HepG2 (cell line): ENCODE results near the gene HNRNPUL1. TPM values are rescaled to one million over a fixed set of nuclear protein-coding genes. Genes with fewer than 3 reads are reported as not detected.

ENCODE experiments used
- AHR ChIP-seq: IDR thresholded peaks from 2 replicates; pipeline ENCODE4 v1.6.1; 2018; ENCODE audit warnings: missing genetic modification reagents, missing compliant biosample characterization
- CREB1 ChIP-seq, 2 experiments: fragments of 450-650 bp in 1 of 2; IDR thresholded peaks; 2 replicates each; pipeline ENCODE4 v1.6.1; 2016 to 2017; ENCODE audit warnings: control low read depth in 1 of 2, mild to moderate bottlenecking in 1 of 2, missing compliant biosample characterization in 1 of 2, missing genetic modification characterization in 1 of 2
- ERF ChIP-seq: IDR thresholded peaks from 2 replicates; pipeline ENCODE4 v1.6.1; 2018; ENCODE audit warnings: missing biosample characterization, missing genetic modification reagents
- FOXK2 ChIP-seq: fragments of 450-650 bp; IDR thresholded peaks from 2 replicates; pipeline ENCODE4 v1.6.1; 2016
- GATAD2A ChIP-seq: IDR thresholded peaks from 2 replicates; pipeline ENCODE4 v1.6.1; 2016
- GRHL1 ChIP-seq: sonication (generic); formaldehyde crosslinking; conservative IDR thresholded peaks from 2 replicates; pipeline ENCODE4 v1.8.0; 2022; ENCODE audit warnings: missing genetic modification reagents
- GTF2F1 ChIP-seq: fragments of 150-350 bp; IDR thresholded peaks from 2 replicates; pipeline ENCODE4 v1.6.1; 2014; ENCODE audit warnings: low read length
- HNRNPH1 ChIP-seq: fragments of 200-400 bp; formaldehyde crosslinking; optimal IDR thresholded peaks from 2 replicates; pipeline ENCODE3; 2017; ENCODE audit warnings: mild to moderate bottlenecking, low read depth, low read length
- KDM3A ChIP-seq: IDR thresholded peaks from 2 replicates; pipeline ENCODE4 v1.6.1; 2018; ENCODE audit warnings: low read depth, missing compliant biosample characterization
- KDM5A ChIP-seq: fragments of 200-600 bp; sonication (generic); IDR thresholded peaks from 2 replicates; pipeline ENCODE4 v1.7.0; 2018; ENCODE audit warnings: antibody characterized with exemption, mild to moderate bottlenecking, low read length, borderline replicate concordance
- KLF6 ChIP-seq: IDR thresholded peaks from 2 replicates; pipeline ENCODE4 v1.8.0; 2016; ENCODE audit warnings: missing biosample characterization, missing genetic modification reagents
- KMT2B ChIP-seq: IDR thresholded peaks from 2 replicates; pipeline ENCODE4 v1.6.1; 2016; ENCODE audit warnings: missing genetic modification reagents, missing compliant biosample characterization
- RAD21 ChIP-seq: fragments of 450-650 bp; formaldehyde crosslinking; IDR thresholded peaks from 2 replicates; pipeline ENCODE4 v1.5.0; 2020; ENCODE audit warnings: mild to moderate bottlenecking
- SAFB2 ChIP-seq: sonication (generic); formaldehyde crosslinking; IDR thresholded peaks from 2 replicates; pipeline ENCODE4 v1.5.1; 2020; ENCODE audit warnings: missing genetic modification reagents, low read depth, mild to moderate bottlenecking, borderline replicate concordance
- SMAD1 ChIP-seq: sonication (generic); formaldehyde crosslinking; IDR thresholded peaks from 2 replicates; pipeline ENCODE4 v1.4.0; 2020; ENCODE audit warnings: missing genetic modification reagents, low read depth, mild to moderate bottlenecking, borderline replicate concordance
- SP5 ChIP-seq: IDR thresholded peaks from 2 replicates; pipeline ENCODE4 v1.6.1; 2016; ENCODE audit warnings: low read depth, borderline replicate concordance
- SRSF1 ChIP-seq: fragments of 200-400 bp; formaldehyde crosslinking; optimal IDR thresholded peaks from 2 replicates; pipeline ENCODE3; 2017; ENCODE audit warnings: mild to moderate bottlenecking, low read depth, low read length, moderate library complexity
- ZNF180 ChIP-seq: sonication (generic); formaldehyde crosslinking; IDR thresholded peaks from 2 replicates; pipeline ENCODE4 v1.4.0; 2020; ENCODE audit warnings: low read depth, missing genetic modification reagents, borderline replicate concordance
- ZNF430 ChIP-seq: sonication (generic); formaldehyde crosslinking; IDR thresholded peaks from 2 replicates; pipeline ENCODE4 v1.9.0; 2021; ENCODE audit warnings: mild to moderate bottlenecking, missing genetic modification reagents
- ZNF512 ChIP-seq: sonication (generic); formaldehyde crosslinking; IDR thresholded peaks from 2 replicates; pipeline ENCODE4 v1.4.0; 2020; ENCODE audit warnings: mild to moderate bottlenecking, missing genetic modification reagents
- ZNF713 ChIP-seq: sonication (generic); formaldehyde crosslinking; IDR thresholded peaks from 2 replicates; pipeline ENCODE4 v1.4.0; 2020; ENCODE audit warnings: mild to moderate bottlenecking, missing genetic modification reagents
- ZNF850 ChIP-seq: sonication (generic); formaldehyde crosslinking; conservative IDR thresholded peaks from 2 replicates; pipeline ENCODE4 v1.9.0; 2021; ENCODE audit warnings: mild to moderate bottlenecking, missing genetic modification reagents
- polyA plus RNA-seq, 8 experiments: library from polyadenylated mRNA; depleted of rRNA in 3 of 8; stranded (reverse) in 7 of 8; unstranded in 1 of 8; fragments of >200 nt; fragmentation: Illumina TruSeq in 4 of 8; extraction: Trizol in 4 of 8; gene quantifications; 2 replicates each; pipeline versions ENCODE4 v1.2.1 to v1.2.3, GENCODE V29; 2011 to 2016; ENCODE audit warnings: low read depth in 4 of 8, missing spikeins in 1 of 8, mixed read lengths in 1 of 8; ENCODE audit not compliant: insufficient read depth in 1 of 8
- total RNA-seq, 5 experiments: library from RNA; depleted of rRNA; stranded (reverse); fragments of >200 nt; fragmentation: Illumina TruSeq; extraction: Trizol; gene quantifications; 2 replicates each; pipeline ENCODE4 v1.2.3, GENCODE V29; 2016; ENCODE audit warnings: low read depth in 1 of 5
- TF ChIP-seq, protein P1 (sequence below): IDR thresholded peaks from 2 replicates; pipeline ENCODE4 v1.6.1; 2016; ENCODE audit warnings: mild to moderate bottlenecking
- TF ChIP-seq, protein P2 (sequence below): sonication (generic); formaldehyde crosslinking; IDR thresholded peaks from 2 replicates; pipeline ENCODE4 v1.5.0; 2020; ENCODE audit warnings: mild to moderate bottlenecking, missing genetic modification reagents

HNRNPUL1 gene
- total and polyA plus RNA-seq, 2 of the 13 experiments (the other 11 are each of a cell fraction or from before 2014, with no cell fraction given): 30.9 to 81.7 TPM

GRCh38 chr19:41308450-41309179 lies 44.4 kb downstream of the HNRNPUL1 start (continued):
- no peak for TF ChIP-seq GRHL1 (CRISPR knock-in tag)
- no peak for TF ChIP-seq ZNF713 (CRISPR knock-in tag)
- peak; percentile 58 for TF ChIP-seq RAD21 (CRISPR knock-in tag)
- TF ChIP-seq CREB1 (IDR thresholded peaks at IDR 0.05): no peak
- TF ChIP-seq CREB1 (CRISPR knock-in tag; IDR thresholded peaks at IDR 0.05): no peak
- TF ChIP-seq GATAD2A (CRISPR knock-in tag): 0 out of 2 replicates have a peak, but pooled peaks have one; percentile 45
- TF ChIP-seq HNRNPH1: no peak
- no peak for TF ChIP-seq SRSF1
- TF ChIP-seq ZNF180 (CRISPR knock-in tag): no peak
- TF ChIP-seq, protein P1, sequence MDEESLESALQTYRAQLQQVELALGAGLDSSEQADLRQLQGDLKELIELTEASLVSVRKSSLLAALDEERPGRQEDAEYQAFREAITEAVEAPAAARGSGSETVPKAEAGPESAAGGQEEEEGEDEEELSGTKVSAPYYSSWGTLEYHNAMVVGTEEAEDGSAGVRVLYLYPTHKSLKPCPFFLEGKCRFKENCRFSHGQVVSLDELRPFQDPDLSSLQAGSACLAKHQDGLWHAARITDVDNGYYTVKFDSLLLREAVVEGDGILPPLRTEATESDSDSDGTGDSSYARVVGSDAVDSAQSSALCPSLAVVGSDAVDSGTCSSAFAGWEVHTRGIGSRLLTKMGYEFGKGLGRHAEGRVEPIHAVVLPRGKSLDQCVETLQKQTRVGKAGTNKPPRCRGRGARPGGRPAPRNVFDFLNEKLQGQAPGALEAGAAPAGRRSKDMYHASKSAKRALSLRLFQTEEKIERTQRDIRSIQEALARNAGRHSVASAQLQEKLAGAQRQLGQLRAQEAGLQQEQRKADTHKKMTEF: peak; percentile 34; the same call in 1 of the 2 replicates
- TF ChIP-seq ZNF512: no peak
- TF ChIP-seq KLF6 (CRISPR knock-in tag): no peak
- TF ChIP-seq ZNF430 (CRISPR knock-in tag): no peak
- no peak for TF ChIP-seq ZNF850 (CRISPR knock-in tag)
- TF ChIP-seq GTF2F1: no peak
- TF ChIP-seq KDM3A: no peak
- TF ChIP-seq KMT2B (CRISPR knock-in tag): no peak
- TF ChIP-seq, protein P2, sequence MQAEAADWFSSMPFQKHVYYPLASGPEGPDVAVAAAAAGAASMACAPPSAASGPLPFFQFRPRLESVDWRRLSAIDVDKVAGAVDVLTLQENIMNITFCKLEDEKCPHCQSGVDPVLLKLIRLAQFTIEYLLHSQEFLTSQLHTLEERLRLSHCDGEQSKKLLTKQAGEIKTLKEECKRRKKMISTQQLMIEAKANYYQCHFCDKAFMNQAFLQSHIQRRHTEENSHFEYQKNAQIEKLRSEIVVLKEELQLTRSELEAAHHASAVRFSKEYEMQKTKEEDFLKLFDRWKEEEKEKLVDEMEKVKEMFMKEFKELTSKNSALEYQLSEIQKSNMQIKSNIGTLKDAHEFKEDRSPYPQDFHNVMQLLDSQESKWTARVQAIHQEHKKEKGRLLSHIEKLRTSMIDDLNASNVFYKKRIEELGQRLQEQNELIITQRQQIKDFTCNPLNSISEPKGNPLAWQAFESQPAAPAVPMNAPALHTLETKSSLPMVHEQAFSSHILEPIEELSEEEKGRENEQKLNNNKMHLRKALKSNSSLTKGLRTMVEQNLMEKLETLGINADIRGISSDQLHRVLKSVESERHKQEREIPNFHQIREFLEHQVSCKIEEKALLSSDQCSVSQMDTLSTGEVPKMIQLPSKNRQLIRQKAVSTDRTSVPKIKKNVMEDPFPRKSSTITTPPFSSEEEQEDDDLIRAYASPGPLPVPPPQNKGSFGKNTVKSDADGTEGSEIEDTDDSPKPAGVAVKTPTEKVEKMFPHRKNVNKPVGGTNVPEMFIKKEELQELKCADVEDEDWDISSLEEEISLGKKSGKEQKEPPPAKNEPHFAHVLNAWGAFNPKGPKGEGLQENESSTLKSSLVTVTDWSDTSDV (CRISPR knock-in tag): no peak
- no peak for TF ChIP-seq KDM5A
- 0 out of 2 replicates have a peak, but pooled peaks have one; percentile 41 for TF ChIP-seq ERF (CRISPR knock-in tag)
- no peak for TF ChIP-seq SP5 (CRISPR knock-in tag)
- 0 out of 2 replicates have a peak, but pooled peaks have one; percentile 44 for TF ChIP-seq SMAD1 (CRISPR knock-in tag)
- TF ChIP-seq AHR (CRISPR knock-in tag): no peak
- TF ChIP-seq SAFB2 (CRISPR knock-in tag): no peak
- TF ChIP-seq FOXK2: peak; percentile 35; the same call in 1 of the 2 replicates
